Natural killer cell (primary cell): ENCODE measurements around the gene CFAP99. TPM values are rescaled to one million over a fixed set of nuclear protein-coding genes. Genes with fewer than 3 reads are reported as not detected.

Experiments
- ATAC-seq, 3 donors: fragments of 150-1000 bp in 2 of 3; fragments of 200-7000 bp in 1 of 3; cut with Tn5 transposase; 1 replicate in 1 of 3; 2 replicates in 2 of 3; pipeline ENCODE4 v1.10.0; 2021; ENCODE audit warnings: mild to moderate bottlenecking in 2 of 3, moderate library complexity in 2 of 3
- DNase-seq, 2 donors: peaks; one replicate each; pipeline versions ENCODE4 v3.0.0 to v3.0.0-alpha.2; 2013 to 2021; ENCODE audit warnings: mixed read lengths in 1 of 2
- H3K27ac ChIP-seq: one replicate; pipeline ENCODE4 v1.5.1; 2013; ENCODE audit warnings: mild to moderate bottlenecking, low read length
- H3K27me3 ChIP-seq: one replicate; pipeline ENCODE4 v1.6.1; 2013; ENCODE audit warnings: low read length; ENCODE audit not compliant: control insufficient read depth, insufficient read depth
- H3K36me3 ChIP-seq: one replicate; pipeline ENCODE4 v1.6.1; 2013; ENCODE audit warnings: low read length; ENCODE audit not compliant: control insufficient read depth, insufficient read depth
- H3K4me1 ChIP-seq: one replicate; pipeline ENCODE4 v1.6.1; 2013; ENCODE audit warnings: low read length; ENCODE audit not compliant: control insufficient read depth, insufficient read depth
- H3K4me3 ChIP-seq: one replicate; pipeline ENCODE4 v1.5.1; 2013; ENCODE audit warnings: low read length
- H3K9me3 ChIP-seq: one replicate; pipeline ENCODE4 v1.6.1; 2013; ENCODE audit warnings: low read length; ENCODE audit not compliant: control insufficient read depth, insufficient read depth
- H3K27ac Mint-ChIP-seq, 2 donors: one replicate each; pipeline ENCODE4 v1.8.0; 2022; ENCODE audit warnings: mild to moderate bottlenecking in 2 of 2, mixed read lengths in 2 of 2, moderate library complexity in 1 of 2
- H3K27me3 Mint-ChIP-seq, 2 donors: one replicate each; pipeline ENCODE4 v1.8.0; 2022; ENCODE audit warnings: low read depth in 2 of 2, mixed read lengths in 2 of 2
- H3K36me3 Mint-ChIP-seq: one replicate; pipeline ENCODE4 v1.8.0; 2022; ENCODE audit warnings: mixed read lengths
- H3K4me1 Mint-ChIP-seq, 2 donors: one replicate each; pipeline ENCODE4 v1.8.0; 2022; ENCODE audit warnings: mixed read lengths in 2 of 2
- H3K4me3 Mint-ChIP-seq: one replicate; pipeline ENCODE4 v1.8.0; 2022; ENCODE audit warnings: mild to moderate bottlenecking, moderate library complexity, mixed read lengths
- H3K9me3 Mint-ChIP-seq, 2 donors: one replicate each; pipeline ENCODE4 v1.8.0; 2022; ENCODE audit warnings: mixed read lengths in 2 of 2
- CTCF ChIP-seq: fragments of 200-600 bp; IDR thresholded peaks from one replicate; pipeline ENCODE4 v1.8.0; 2022; ENCODE audit warnings: antibody characterized with exemption
- WGBS: methylation state at CpG from one replicate; pipeline ENCODE4 v1.1.7; 2013; ENCODE audit warnings: missing lambda C conversion rate; ENCODE audit not compliant: insufficient coverage; 5-methylcytosine and 5-hydroxymethylcytosine counted together
- intact Hi-C: fragments of 100-400 bp; cut with micrococcal nuclease; formaldehyde crosslinking; loops from one replicate; pipeline ENCODE4 v1.14.2; 2022
- total RNA-seq, 4 donors: library from RNA; stranded (reverse); fragments of 120-200 nt in 1 of 4; gene quantifications; one replicate each; pipeline versions ENCODE4 v1.2.3 to v1.2.4, GENCODE V29; 2013 to 2022

The CFAP99 gene
- total RNA-seq, 3 donors from 2014 or later (not counting 1 experiment from before 2014, with no cell fraction given) = not detected

DNA sequence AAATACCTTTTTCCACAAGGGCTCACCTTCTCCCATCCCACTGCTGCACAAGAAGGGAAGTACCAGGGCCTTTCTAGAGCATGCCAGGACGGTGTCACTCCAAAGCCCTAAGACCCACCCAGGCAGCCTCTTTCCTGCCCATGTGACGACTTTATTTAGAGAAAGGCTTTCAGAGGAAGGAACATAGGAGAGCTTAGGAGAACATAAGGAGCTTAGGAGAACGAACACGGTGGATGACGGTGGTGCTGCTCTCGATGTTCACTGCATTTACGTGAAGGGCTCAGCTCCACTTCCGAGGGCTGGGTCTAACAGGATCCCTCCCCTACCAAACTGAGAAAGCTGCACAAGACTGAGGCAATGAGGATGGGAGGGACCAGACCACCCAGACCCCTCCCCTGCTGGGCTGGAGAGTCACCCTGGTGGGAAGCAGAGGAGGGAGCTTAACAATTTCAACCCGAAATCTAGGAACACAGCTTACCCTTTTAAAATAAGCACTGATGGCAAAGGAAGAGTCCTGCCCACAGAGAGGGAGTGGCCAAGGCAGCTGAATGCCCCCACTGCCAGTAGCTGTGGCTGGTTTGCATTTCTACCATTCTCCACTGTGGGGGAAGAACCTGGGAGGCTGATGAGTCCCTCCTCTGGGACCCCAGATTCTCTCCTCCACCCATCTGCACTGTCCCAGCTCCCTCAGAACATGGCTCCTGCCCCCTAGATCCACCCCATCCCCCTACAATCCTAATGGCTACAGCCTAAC lies 30.1 kb upstream of the CFAP99 start:
- Mint-ChIP-seq H3K9me3 (no peaks in the 10 kb centered on the region), H3K27me3 (peaks cover 0 to 3% of the 10 kb centered on the region in 2 donors), H3K4me3 (peak overlapping the region; percentile 31), H3K27ac (peak overlapping the region; percentile 33 to 34), H3K4me1 (peaks cover 58 to 65% of the 10 kb centered on the region in 2 donors), H3K36me3 (no peaks in the 10 kb centered on the region)
- Histone ChIP-seq H3K4me1 (peaks cover 43% of the 10 kb centered on the region), H3K36me3 (no peaks in the 10 kb centered on the region), H3K27me3 (no peaks in the 10 kb centered on the region), H3K4me3 (no peak overlapping the region), H3K27ac (no peak overlapping the region), H3K9me3 (no peaks in the 10 kb centered on the region)
- no peak for ATAC-seq
- TF ChIP-seq CTCF = no peak
- DNase-seq = no peak
- 71% methylated on average over 8 of the region's 9 CpGs for WGBS
- intact Hi-C loops = no loop called here

- peak overlapping the region in 1 of 2 donors; percentile 79 for H3K27ac Mint-ChIP-seq
- H3K36me3 ChIP-seq = no peaks in the 10 kb centered on the region
- no peaks in the 10 kb centered on the region for H3K27me3 ChIP-seq
- H3K4me3 ChIP-seq = no peak overlapping the region
- DNase-seq (no peak), ATAC-seq (no peak)
- peak overlapping the region; percentile 79 for H3K4me3 Mint-ChIP-seq
- peaks cover 51% of the 10 kb centered on the region for H3K4me1 ChIP-seq
- peaks cover 0 to 3% of the 10 kb centered on the region in 2 donors for H3K27me3 Mint-ChIP-seq
- TF ChIP-seq CTCF = no peak
- no peaks in the 10 kb centered on the region for H3K36me3 Mint-ChIP-seq
- intact Hi-C loops = no loop called here
- no peaks in the 10 kb centered on the region for H3K9me3 ChIP-seq
- no peak overlapping the region for H3K27ac ChIP-seq
- H3K9me3 Mint-ChIP-seq = no peaks in the 10 kb centered on the region
- WGBS = 78% methylated on average over 9 of the region's 9 CpGs
- peaks cover 61 to 73% of the 10 kb centered on the region in 2 donors for H3K4me1 Mint-ChIP-seq
Measured at GRCh38 chr4:2389691-2390090, 29.1 kb upstream of the CFAP99 start.

DNA sequence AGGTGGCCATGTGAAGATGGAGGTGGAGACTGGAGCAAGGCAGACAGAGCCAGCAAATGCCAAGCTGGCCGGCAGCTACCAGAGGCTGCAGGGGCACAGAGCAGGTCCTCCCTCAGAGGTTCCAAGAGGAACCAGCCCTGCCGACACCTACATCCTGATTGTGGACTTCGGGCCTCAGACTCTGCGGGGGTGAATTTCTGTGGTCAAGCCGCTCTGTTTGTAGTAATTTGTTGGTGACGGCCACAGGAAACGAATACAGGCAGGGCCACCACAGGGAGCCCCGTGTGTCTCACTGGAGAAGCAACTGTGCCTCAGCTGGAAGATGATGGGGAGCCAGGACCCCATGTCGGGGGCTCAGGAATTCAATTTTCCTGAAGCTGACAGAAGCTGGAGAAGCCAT lies 28.6 kb upstream of the CFAP99 start:
- Mint-ChIP-seq H3K36me3 (no peaks in the 10 kb centered on the region), H3K4me1 (peaks cover 61 to 77% of the 10 kb centered on the region in 2 donors), H3K4me3 (peak overlapping the region; percentile 79), H3K27me3 (peaks cover 0 to 3% of the 10 kb centered on the region in 2 donors), H3K27ac (peak overlapping the region; percentile 35 to 79), H3K9me3 (no peaks in the 10 kb centered on the region)
- Histone ChIP-seq H3K27me3 (no peaks in the 10 kb centered on the region), H3K27ac (no peak overlapping the region), H3K4me1 (peaks cover 51% of the 10 kb centered on the region), H3K36me3 (no peaks in the 10 kb centered on the region), H3K9me3 (no peaks in the 10 kb centered on the region), H3K4me3 (no peak overlapping the region)
- ATAC-seq = peak in 1 of 3 donors; percentile 12
- intact Hi-C loops = no loop called here
- TF ChIP-seq CTCF = no peak
- 39% methylated on average over 9 of the region's 9 CpGs for WGBS
- DNase-seq = no peak
